Measurements from ENCODE around the gene ICAM5. TPM values are rescaled to one million over a fixed set of nuclear protein-coding genes. Genes with fewer than 3 reads are reported as not detected.

The ICAM5 gene
- total RNA-seq, 6 donors from 2014 or later: 19.5 to 102 (median 27.2) TPM

GRCh38 chr19:10285393-10285792 is 4.4 kb upstream of the ICAM5 start:
- ATAC-seq (ENCODE audit: low FRiP score in 2 of 2) (no peak), DNase-seq (no peak)
- H3K36me3 ChIP-seq: peaks cover 21 to 57% (median 43%) of the 10 kb centered on the region in 4 donors
- no peaks in the 10 kb centered on the region for H3K9me3 ChIP-seq
- peak overlapping the region in 1 of 4 donors; percentile 34 for H3K4me3 ChIP-seq
- 76 to 85% methylated on average over 2 of the region's 4 CpGs for WGBS, 2 donors
- TF ChIP-seq POLR2AphosphoS5 (IDR thresholded peaks at IDR 0.05): no peak
- no peak for TF ChIP-seq POLR2A (IDR thresholded peaks at IDR 0.05)
- TF ChIP-seq CTCF (IDR thresholded peaks at IDR 0.05): no peak
- no peak for TF ChIP-seq EP300 (IDR thresholded peaks at IDR 0.05)
- peak overlapping the region in 3 of 4 donors; percentile 76 to 85 (median 77) for H3K27ac ChIP-seq
- H3K4me1 ChIP-seq: peaks cover 62 to 93% (median 85%) of the 10 kb centered on the region in 4 donors
- H3K27me3 ChIP-seq: peaks cover 0 to 8% (median 6%) of the 10 kb centered on the region in 4 donors

DNA sequence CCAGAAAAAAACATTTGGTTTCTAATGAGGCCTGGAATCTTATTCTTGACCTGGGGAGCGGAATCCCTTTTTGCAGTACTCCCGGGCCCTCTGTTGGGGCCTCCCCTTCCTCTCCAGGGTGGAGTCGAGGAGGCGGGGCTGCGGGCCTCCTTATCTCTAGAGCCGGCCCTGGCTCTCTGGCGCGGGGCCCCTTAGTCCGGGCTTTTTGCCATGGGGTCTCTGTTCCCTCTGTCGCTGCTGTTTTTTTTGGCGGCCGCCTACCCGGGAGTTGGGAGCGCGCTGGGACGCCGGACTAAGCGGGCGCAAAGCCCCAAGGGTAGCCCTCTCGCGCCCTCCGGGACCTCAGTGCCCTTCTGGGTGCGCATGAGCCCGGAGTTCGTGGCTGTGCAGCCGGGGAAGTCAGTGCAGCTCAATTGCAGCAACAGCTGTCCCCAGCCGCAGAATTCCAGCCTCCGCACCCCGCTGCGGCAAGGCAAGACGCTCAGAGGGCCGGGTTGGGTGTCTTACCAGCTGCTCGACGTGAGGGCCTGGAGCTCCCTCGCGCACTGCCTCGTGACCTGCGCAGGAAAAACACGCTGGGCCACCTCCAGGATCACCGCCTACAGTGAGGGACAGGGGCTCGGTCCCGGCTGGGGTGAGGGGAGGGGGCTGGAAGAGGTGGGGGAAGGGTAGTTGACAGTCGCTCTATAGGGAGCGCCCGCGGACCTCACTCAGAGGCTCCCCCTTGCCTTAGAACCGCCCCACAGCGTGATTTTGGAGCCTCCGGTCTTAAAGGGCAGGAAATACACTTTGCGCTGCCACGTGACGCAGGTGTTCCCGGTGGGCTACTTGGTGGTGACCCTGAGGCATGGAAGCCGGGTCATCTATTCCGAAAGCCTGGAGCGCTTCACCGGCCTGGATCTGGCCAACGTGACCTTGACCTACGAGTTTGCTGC is 2.7 kb upstream of the ICAM5 start, which contains the start of gene ICAM4:
ICAM4 (plus strand) TSS at position 153 of the 935 bp plus-strand sequence; CDS start at position 211, 58 bp downstream.
- Histone ChIP-seq H3K27me3 (peaks cover 0 to 13% (median 7%) of the 10 kb centered on the region in 4 donors), H3K9me3 (no peaks in the 10 kb centered on the region), H3K27ac (peak within 1 kb of the TSS; percentile 76 to 85 (median 78)), H3K4me3 (peak within 1 kb of the TSS in 3 of 4 donors; percentile 32 to 64 (median 43)), H3K36me3 (peaks cover 21 to 43% (median 36%) of the 10 kb centered on the region in 4 donors), H3K4me1 (peaks cover 78 to 100% (median 99%) of the 10 kb centered on the region in 4 donors)
- TF ChIP-seq EP300 (IDR thresholded peaks at IDR 0.05) (no peak), POLR2AphosphoS5 (IDR thresholded peaks at IDR 0.05) (peak; percentile 55 to 58), CTCF (IDR thresholded peaks at IDR 0.05) (no peak), POLR2A (IDR thresholded peaks at IDR 0.05) (peak in 2 of 4 donors; percentile 35 to 56)
- ATAC-seq (ENCODE audit: low FRiP score in 2 of 2): peak; percentile 31 to 58
- DNase-seq: peak; percentile 80 to 91
- 0 to 7% methylated on average over 23 to 46 of the region's 59 CpGs for WGBS, 2 donors

GRCh38 chr19:10288662-10289166 is 1.0 kb upstream of the ICAM5 start:
- TF ChIP-seq POLR2A (IDR thresholded peaks at IDR 0.05) (no peak), POLR2AphosphoS5 (IDR thresholded peaks at IDR 0.05) (no peak), EP300 (IDR thresholded peaks at IDR 0.05) (no peak), CTCF (IDR thresholded peaks at IDR 0.05) (no peak)
- peak; percentile 68 to 90 for DNase-seq
- H3K4me3 ChIP-seq: peak overlapping the region in 3 of 4 donors; percentile 39 to 64 (median 54)
- no peak for ATAC-seq (ENCODE audit: low FRiP score in 2 of 2)
- H3K36me3 ChIP-seq: peaks cover 15 to 26% (median 24%) of the 10 kb centered on the region in 4 donors
- H3K4me1 ChIP-seq: peaks cover 94 to 100% (median 99%) of the 10 kb centered on the region in 4 donors
- no peaks in the 10 kb centered on the region for H3K9me3 ChIP-seq
- peak overlapping the region; percentile 15 to 82 (median 46) for H3K27ac ChIP-seq
- WGBS, 2 donors: 3% methylated on average over 8 to 22 of the region's 23 CpGs
- H3K27me3 ChIP-seq: peaks cover 0 to 25% (median 15%) of the 10 kb centered on the region in 4 donors

GRCh38 chr19:10289167-10289835 is 451 bp upstream of the ICAM5 start:
- H3K4me1 ChIP-seq: peaks cover 95 to 100% (median 98%) of the 10 kb centered on the region in 4 donors
- ATAC-seq (ENCODE audit: low FRiP score in 2 of 2) (peak; percentile 1 to 32), DNase-seq (peak; percentile 57 to 92)
- WGBS, 2 donors: 0 to 2% methylated on average over 19 to 44 of the region's 50 CpGs
- H3K4me3 ChIP-seq: peak overlapping the region; percentile 13 to 64 (median 46)
- peaks cover 0 to 31% (median 16%) of the 10 kb centered on the region in 4 donors for H3K27me3 ChIP-seq
- H3K9me3 ChIP-seq: no peaks in the 10 kb centered on the region
- TF ChIP-seq POLR2A (IDR thresholded peaks at IDR 0.05) (no peak), POLR2AphosphoS5 (IDR thresholded peaks at IDR 0.05) (no peak), CTCF (IDR thresholded peaks at IDR 0.05) (no peak), EP300 (IDR thresholded peaks at IDR 0.05) (no peak)
- H3K36me3 ChIP-seq: peaks cover 12 to 20% (median 18%) of the 10 kb centered on the region in 4 donors
- peak overlapping the region; percentile 15 to 82 (median 42) for H3K27ac ChIP-seq

Data from upper lobe of left lung (tissue), 6 donors.